ENCODE measurements around the gene TMEM126B. TPM values are rescaled to one million over a fixed set of nuclear protein-coding genes. Genes with fewer than 3 reads are reported as not detected.

TMEM126B gene
- total RNA-seq, 4 donors from 2014 or later: 40.2 to 63.2 (median 47.0) TPM

DNA sequence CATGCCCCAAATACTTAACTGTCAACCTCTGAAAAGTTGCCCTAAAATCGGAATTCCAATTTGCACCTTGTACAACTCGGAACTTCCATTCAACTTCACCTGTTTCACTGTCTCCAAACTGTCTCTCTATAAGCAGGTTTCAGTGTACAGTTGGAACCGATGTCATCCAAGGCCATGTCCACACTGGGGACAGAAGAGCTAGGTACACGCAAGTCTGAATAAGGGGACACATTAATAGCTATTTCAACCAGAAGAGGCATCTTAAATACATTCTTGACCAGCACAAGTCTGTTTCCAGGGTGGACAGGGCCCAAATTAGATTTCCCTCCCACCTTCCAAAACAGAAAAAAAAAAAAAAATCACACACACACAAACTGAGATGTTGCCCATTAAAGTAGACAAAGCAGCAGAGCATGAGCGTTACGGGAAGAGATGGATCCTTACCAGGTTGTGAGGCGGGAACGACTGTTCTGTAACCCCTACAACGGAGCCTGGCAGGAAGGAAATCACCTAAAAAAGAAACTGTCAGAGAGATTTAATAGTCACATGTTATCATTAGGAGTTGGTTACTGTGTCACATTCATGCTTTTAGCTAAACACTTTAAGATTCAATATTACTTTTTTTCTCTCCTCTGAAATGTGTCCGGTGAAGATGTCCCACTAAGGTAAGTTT is 34.8 kb downstream of the TMEM126B start:
- peak overlapping the region; percentile 71 to 82 for H3K4me3 ChIP-seq
- H3K9me3 ChIP-seq: no peaks in the 10 kb centered on the region
- peak overlapping the region; percentile 91 to 99 (median 95) for H3K27ac ChIP-seq
- 1 to 2% methylated on average over 10 of the region's 10 CpGs for WGBS, 2 donors (ENCODE audit: low coverage in 1 of 2)
- no peak for TF ChIP-seq CTCF (IDR thresholded peaks at IDR 0.05)
- TF ChIP-seq POLR2AphosphoS5 (IDR thresholded peaks at IDR 0.05): no peak
- no peak for TF ChIP-seq POLR2A (IDR thresholded peaks at IDR 0.05)
- TF ChIP-seq EP300 (IDR thresholded peaks at IDR 0.05): no peak
- ATAC-seq: no peak
- peaks cover 0 to 61% (median 20%) of the 10 kb centered on the region in 3 donors for H3K4me1 ChIP-seq
- H3K27me3 ChIP-seq: no peaks in the 10 kb centered on the region
- H3K36me3 ChIP-seq: peaks cover 0 to 21% of the 10 kb centered on the region in 2 donors

- Histone ChIP-seq H3K27me3 (no peaks in the 10 kb centered on the region), H3K36me3 (peaks cover 0 to 14% of the 10 kb centered on the region in 2 donors), H3K27ac (peak overlapping the region; percentile 91 to 99 (median 95)), H3K4me1 (peaks cover 0 to 53% (median 20%) of the 10 kb centered on the region in 3 donors), H3K4me3 (peak overlapping the region; percentile 71 to 82), H3K9me3 (no peaks in the 10 kb centered on the region)
- ATAC-seq: peak; percentile 54
- no peak for TF ChIP-seq EP300 (IDR thresholded peaks at IDR 0.05)
- TF ChIP-seq CTCF (IDR thresholded peaks at IDR 0.05): peak; percentile 36 to 79 (median 55)
- TF ChIP-seq POLR2A (IDR thresholded peaks at IDR 0.05): no peak
- TF ChIP-seq POLR2AphosphoS5 (IDR thresholded peaks at IDR 0.05): peak; percentile 7
- WGBS, 2 donors (ENCODE audit: low coverage in 1 of 2): 0 to 1% methylated on average over 16 to 22 of the region's 73 CpGs
Measured at GRCh38 chr11:85663753-85664614, 35.6 kb downstream of the TMEM126B start.

DNA sequence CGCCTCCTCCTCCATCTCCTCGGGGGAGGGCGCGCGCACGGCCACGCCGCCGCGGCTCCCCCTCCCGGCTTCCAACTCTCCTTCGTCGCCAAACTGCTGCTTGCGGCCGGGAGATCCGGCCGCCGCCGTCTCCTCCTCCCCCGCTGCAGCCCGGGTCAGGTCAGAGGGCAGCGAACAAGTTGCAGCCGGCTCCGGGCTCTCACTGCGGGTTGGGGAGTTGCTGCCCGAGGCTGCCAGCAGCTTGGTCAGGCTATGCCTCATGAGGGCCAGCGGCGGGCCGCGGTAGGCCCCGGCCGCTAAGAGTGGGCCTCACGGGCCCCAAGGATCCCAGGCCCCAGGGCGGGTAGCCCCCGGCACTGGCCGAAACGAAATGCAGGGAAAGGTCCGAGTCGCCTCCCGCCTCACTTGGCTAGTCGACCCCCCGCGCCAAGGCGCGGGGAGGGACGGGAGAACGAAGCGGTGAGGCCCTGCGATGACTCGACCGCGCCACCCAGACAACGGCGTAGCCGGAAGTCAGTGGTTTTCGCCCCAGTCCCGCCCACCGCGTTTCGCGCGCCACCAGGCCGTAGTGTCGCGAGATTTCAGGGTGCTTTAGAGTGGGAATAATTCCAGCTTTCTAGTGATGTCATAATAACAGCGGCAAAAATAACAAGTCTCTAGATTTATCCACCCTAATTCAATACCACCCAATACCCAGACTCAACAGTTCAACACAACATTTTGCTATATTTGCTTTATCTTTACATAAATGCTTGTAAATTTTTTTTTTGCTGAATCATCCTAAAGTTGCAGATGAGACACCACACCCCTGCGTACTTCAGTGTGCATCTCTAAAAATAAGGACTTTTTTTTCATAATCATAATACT is 36.5 kb downstream of the TMEM126B start, which contains the start of gene CREBZF:
TSS of gene CREBZF (minus strand) at position 515 of the 867 bp plus-strand sequence. CDS start at position 261, 254 bp downstream.
- WGBS, 2 donors (ENCODE audit: low coverage in 1 of 2): 6 to 17% methylated on average over 1 to 2 of the region's 67 CpGs
- Histone ChIP-seq H3K27me3 (no peaks in the 10 kb centered on the region), H3K4me3 (peak within 1 kb of the TSS; percentile 71 to 82), H3K27ac (peak within 1 kb of the TSS; percentile 91 to 99 (median 95)), H3K9me3 (no peaks in the 10 kb centered on the region), H3K4me1 (peaks cover 0 to 45% (median 20%) of the 10 kb centered on the region in 3 donors), H3K36me3 (peaks cover 0 to 5% of the 10 kb centered on the region in 2 donors)
- TF ChIP-seq EP300 (IDR thresholded peaks at IDR 0.05) (no peak), CTCF (IDR thresholded peaks at IDR 0.05) (peak in 2 of 4 experiments; percentile 11 to 19), POLR2AphosphoS5 (IDR thresholded peaks at IDR 0.05) (peak; percentile 98), POLR2A (IDR thresholded peaks at IDR 0.05) (peak; percentile 95 to 96)
- ATAC-seq: peak; percentile 95

GRCh38 chr11:85665733-85666132 is 37.3 kb downstream of the TMEM126B start:
- H3K4me1 ChIP-seq: peaks cover 0 to 36% (median 14%) of the 10 kb centered on the region in 3 donors
- peak overlapping the region in 3 of 4 donors; percentile 92 to 99 (median 98) for H3K27ac ChIP-seq
- no peak overlapping the region for H3K4me3 ChIP-seq
- WGBS, 2 donors (ENCODE audit: low coverage in 1 of 2): 65 to 84% methylated on average over 5 of the region's 5 CpGs
- H3K36me3 ChIP-seq: no peaks in the 10 kb centered on the region
- H3K9me3 ChIP-seq: no peaks in the 10 kb centered on the region
- TF ChIP-seq CTCF (IDR thresholded peaks at IDR 0.05) (no peak), POLR2A (IDR thresholded peaks at IDR 0.05) (no peak), POLR2AphosphoS5 (IDR thresholded peaks at IDR 0.05) (no peak), EP300 (IDR thresholded peaks at IDR 0.05) (no peak)
- no peak for ATAC-seq
- no peaks in the 10 kb centered on the region for H3K27me3 ChIP-seq

Data from gastroesophageal sphincter (tissue), 4 donors.